H9 (cell line): ENCODE data around the gene RAI1. TPM values are rescaled to one million over a fixed set of nuclear protein-coding genes. Genes with fewer than 3 reads are reported as not detected.

Source experiments
- DNase-seq: peaks from one replicate; pipeline ENCODE4 v3.0.0-alpha.2; 2017
- H2AFZ ChIP-seq: one replicate; pipeline ENCODE4 v1.6.1; 2013; ENCODE audit warnings: mild to moderate bottlenecking, low read length, control low read depth, moderate library complexity
- H2AK5ac ChIP-seq: 2 replicates; pipeline ENCODE4 v1.6.1; 2013; ENCODE audit warnings: low read length, control low read depth, mixed read lengths; ENCODE audit not compliant: insufficient read length
- H2BK120ac ChIP-seq: one replicate; pipeline ENCODE4 v1.6.1; 2013; ENCODE audit warnings: low read depth, mild to moderate bottlenecking, low read length, control low read depth, inconsistent platforms; ENCODE audit not compliant: poor library complexity, severe bottlenecking
- H2BK12ac ChIP-seq: 2 replicates; pipeline ENCODE4 v1.6.1; 2013; ENCODE audit warnings: low read length, control low read depth, mixed read lengths, low read depth; ENCODE audit not compliant: insufficient read length
- H2BK15ac ChIP-seq: 2 replicates; pipeline ENCODE4 v1.6.1; 2013; ENCODE audit warnings: low read depth, low read length, control low read depth
- H2BK20ac ChIP-seq: one replicate; pipeline ENCODE4 v1.6.1; 2013; ENCODE audit warnings: low read depth, mild to moderate bottlenecking, low read length, control low read depth, inconsistent platforms; ENCODE audit not compliant: poor library complexity, severe bottlenecking
- H2BK5ac ChIP-seq: 2 replicates; pipeline ENCODE4 v1.6.1; 2013; ENCODE audit warnings: low read length, control low read depth, mixed read lengths; ENCODE audit not compliant: insufficient read length
- H3K14ac ChIP-seq: 2 replicates; pipeline ENCODE4 v1.6.1; 2013; ENCODE audit warnings: low read length, control low read depth; ENCODE audit not compliant: insufficient read depth
- H3K18ac ChIP-seq: 2 replicates; pipeline ENCODE4 v1.6.1; 2013; ENCODE audit warnings: low read depth, mild to moderate bottlenecking, mixed read lengths, low read length, control low read depth; ENCODE audit not compliant: insufficient read length
- H3K23ac ChIP-seq: 2 replicates; pipeline ENCODE4 v1.6.1; 2013; ENCODE audit warnings: low read length, control low read depth, mixed read lengths, low read depth; ENCODE audit not compliant: insufficient read length
- H3K23me2 ChIP-seq: 2 replicates; pipeline ENCODE4 v1.6.1; 2013; ENCODE audit warnings: low read depth, mild to moderate bottlenecking, mixed read lengths, low read length, control low read depth; ENCODE audit not compliant: insufficient read length, poor library complexity, severe bottlenecking
- H3K27ac ChIP-seq: 2 replicates; pipeline ENCODE4 v1.5.1; 2013; ENCODE audit warnings: low read length, control low read depth, mixed read lengths, low read depth; ENCODE audit not compliant: insufficient read length
- H3K27me3 ChIP-seq: 2 replicates; pipeline ENCODE4 v1.6.1; 2013; ENCODE audit warnings: low read length, control low read depth, inconsistent platforms; ENCODE audit not compliant: insufficient read depth
- H3K4ac ChIP-seq: 2 replicates; pipeline ENCODE4 v1.6.1; 2013; ENCODE audit warnings: low read depth, mild to moderate bottlenecking, control low read depth, inconsistent platforms, low read length, moderate library complexity
- H3K4me1 ChIP-seq: 2 replicates; pipeline ENCODE4 v1.6.1; 2013; ENCODE audit warnings: low read length, control low read depth, inconsistent platforms; ENCODE audit not compliant: insufficient read depth
- H3K4me2 ChIP-seq: 2 replicates; pipeline ENCODE4 v1.6.1; 2013; ENCODE audit warnings: low read length, control low read depth, mixed read lengths; ENCODE audit not compliant: insufficient read length, insufficient read depth
- H3K56ac ChIP-seq: 2 replicates; pipeline ENCODE4 v1.6.1; 2013; ENCODE audit warnings: low read depth, mild to moderate bottlenecking, mixed read lengths, low read length, control low read depth; ENCODE audit not compliant: insufficient read length
- H3K79me1 ChIP-seq: 2 replicates; pipeline ENCODE4 v1.6.1; 2013; ENCODE audit warnings: low read depth, mild to moderate bottlenecking, moderate library complexity, low read length, control low read depth, inconsistent platforms; ENCODE audit not compliant: insufficient read depth, poor library complexity, severe bottlenecking
- H3K79me2 ChIP-seq: 2 replicates; pipeline ENCODE4 v1.6.1; 2013; ENCODE audit warnings: low read length, control low read depth, inconsistent platforms; ENCODE audit not compliant: insufficient read depth
- H3K9ac ChIP-seq: 2 replicates; pipeline ENCODE4 v1.6.1; 2013; ENCODE audit warnings: low read length, control low read depth, mixed read lengths; ENCODE audit not compliant: insufficient read length; ENCODE audit errors: extremely low read depth
- H3K9me3 ChIP-seq: one replicate; pipeline ENCODE4 v1.6.1; 2013; ENCODE audit warnings: low read depth, low read length, inconsistent platforms; ENCODE audit not compliant: control insufficient read depth
- H3T11ph ChIP-seq: one replicate; pipeline ENCODE4 v1.6.1; 2013; ENCODE audit warnings: mild to moderate bottlenecking, low read length, control low read depth, inconsistent platforms
- H4K20me1 ChIP-seq: one replicate; pipeline ENCODE4 v1.6.1; 2013; ENCODE audit not compliant: control insufficient read depth, insufficient read length, insufficient read depth
- H4K5ac ChIP-seq: 2 replicates; pipeline ENCODE4 v1.6.1; 2013; ENCODE audit warnings: low read depth, mild to moderate bottlenecking, mixed read lengths, low read length, control low read depth; ENCODE audit not compliant: insufficient read length
- H4K8ac ChIP-seq: replicated peaks from 2 replicates; pipeline ENCODE4 v1.6.1; 2013; ENCODE audit warnings: low read length, control low read depth, mixed read lengths, low read depth; ENCODE audit not compliant: insufficient read length
- H4K91ac ChIP-seq: 2 replicates; pipeline ENCODE4 v1.6.1; 2013; ENCODE audit warnings: low read depth, mild to moderate bottlenecking, moderate library complexity, mixed read lengths, low read length, control low read depth; ENCODE audit not compliant: insufficient read length
- H3K27ac Mint-ChIP-seq, 3 experiments: 2 replicates in 2 of 3; 3 replicates in 1 of 3; pipeline ENCODE4 v1.8.0; 2020 to 2021; ENCODE audit warnings: mixed read lengths in 3 of 3, mild to moderate bottlenecking in 1 of 3, moderate library complexity in 1 of 3
- H3K27me3 Mint-ChIP-seq: 2 replicates; pipeline ENCODE4 v1.8.0; 2021; ENCODE audit warnings: low read depth, mild to moderate bottlenecking, moderate library complexity, mixed read lengths
- H3K36me3 Mint-ChIP-seq, 3 experiments: 2 replicates in 2 of 3; 3 replicates in 1 of 3; pipeline ENCODE4 v1.8.0; 2020 to 2021; ENCODE audit warnings: low read depth in 3 of 3, mixed read lengths in 3 of 3; ENCODE audit not compliant: insufficient read depth in 1 of 3
- H3K4me1 Mint-ChIP-seq, 2 experiments: 2 replicates each; pipeline ENCODE4 v1.8.0; 2020; ENCODE audit warnings: mixed read lengths in 2 of 2
- H3K4me3 Mint-ChIP-seq, 2 experiments: 2 replicates in 1 of 2; 3 replicates in 1 of 2; pipeline ENCODE4 v1.8.0; 2020 to 2021; ENCODE audit warnings: mild to moderate bottlenecking in 2 of 2, mixed read lengths in 2 of 2, moderate library complexity in 1 of 2
- H3K9me3 Mint-ChIP-seq, 2 experiments: 2 replicates in 1 of 2; 3 replicates in 1 of 2; pipeline ENCODE4 v1.8.0; 2020; ENCODE audit warnings: mild to moderate bottlenecking in 2 of 2, mixed read lengths in 2 of 2, moderate library complexity in 1 of 2
- WGBS: extraction: QIAGEN DNeasy Blood & Tissue Kit; methylation state at CpG from one replicate; pipeline ENCODE4 v1.1.7; 2013; ENCODE audit warnings: missing lambda C conversion rate, low lambda C conversion rate, mixed read lengths; ENCODE audit not compliant: insufficient read length; ENCODE audit errors: extremely low coverage; 5-methylcytosine and 5-hydroxymethylcytosine counted together
- total RNA-seq: library from RNA; stranded (reverse); gene quantifications from 2 replicates; pipeline ENCODE4 v1.2.1, GENCODE V29; 2021
- TF ChIP-seq, protein P1 (sequence below): fragments of 200-600 bp; sonication (generic); conservative IDR thresholded peaks from 3 replicates; pipeline ENCODE4 v1.8.0; 2021; ENCODE audit warnings: antibody characterized with exemption, mild to moderate bottlenecking

RAI1 gene
- total RNA-seq, 1 experiment from 2014 or later = 1.5 TPM

DNA sequence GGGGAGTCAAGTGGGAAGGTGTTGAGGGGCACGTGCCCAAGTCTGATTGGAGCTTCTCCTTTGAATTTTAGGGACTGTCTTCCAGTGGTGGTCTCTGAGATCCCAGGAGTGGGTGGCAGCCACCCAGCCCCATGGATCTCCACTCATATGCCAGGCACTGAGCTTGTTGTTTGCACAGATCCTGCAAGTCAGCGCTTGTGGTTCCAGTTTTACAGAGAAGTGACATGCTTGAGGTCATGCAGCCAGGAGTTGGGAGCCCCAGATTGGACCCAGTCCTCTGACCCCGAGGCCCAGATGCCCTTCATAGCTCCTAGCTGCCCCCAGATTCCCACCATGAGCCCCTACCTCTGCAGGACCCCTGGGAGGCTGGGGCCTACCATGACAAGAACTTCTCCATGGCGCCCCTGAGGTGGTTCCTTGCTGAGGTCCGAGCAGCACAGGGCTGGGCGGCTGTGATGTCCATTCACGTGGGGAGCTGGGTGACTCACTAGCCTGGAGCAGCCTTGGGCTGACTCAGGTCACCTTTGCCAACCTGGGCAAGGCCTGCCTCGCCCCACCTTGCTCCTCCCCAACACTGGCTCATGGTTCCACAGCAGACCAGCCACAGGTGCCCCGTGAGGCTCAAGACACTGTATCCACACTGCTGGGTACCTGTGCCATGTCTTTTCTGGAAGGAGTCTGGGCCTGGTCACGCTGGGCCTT, 47.4 kb downstream of the RAI1 start:
- Mint-ChIP-seq H3K9me3 (no peaks in the 10 kb centered on the region; a peak in 1 of 5 replicates), H3K36me3 (no peaks in the 10 kb centered on the region), H3K27me3 (peaks cover 99% of the 10 kb centered on the region), H3K4me3 (no peak overlapping the region), H3K4me1 (peaks cover 19 to 37% of the 10 kb centered on the region in 2 experiments), H3K27ac (no peak overlapping the region)
- Histone ChIP-seq H3K27ac (no peak overlapping the region), H3K4ac (no peak overlapping the region), H3K27me3 (peaks cover 48% of the 10 kb centered on the region), H3K18ac (no peak overlapping the region), H3T11ph (no peak overlapping the region), H3K4me2 (no peak overlapping the region), H4K8ac (no peak overlapping the region), H2BK15ac (no peak overlapping the region), H2BK5ac (no peak overlapping the region), H3K79me2 (no peaks in the 10 kb centered on the region), H2AK5ac (no peak overlapping the region), H4K5ac (no peak overlapping the region), H3K23ac (no peak overlapping the region), H3K9me3 (no peaks in the 10 kb centered on the region), H2BK120ac (no peak overlapping the region), H4K20me1 (no peaks in the 10 kb centered on the region), H3K79me1 (no peaks in the 10 kb centered on the region), H2BK20ac (no peak overlapping the region), H3K56ac (no peak overlapping the region), H2AFZ (no peak overlapping the region), H3K4me1 (no peaks in the 10 kb centered on the region), H3K23me2 (peaks cover 9% of the 10 kb centered on the region), H3K14ac (no peak overlapping the region; the same call in 1 of the 2 replicates), H3K9ac (no peak overlapping the region), H2BK12ac (no peak overlapping the region), H4K91ac (no peak overlapping the region)
- no peak for DNase-seq
- WGBS = no CpG with 5 or more reads among the region's 10 CpGs
- TF ChIP-seq, protein P1, sequence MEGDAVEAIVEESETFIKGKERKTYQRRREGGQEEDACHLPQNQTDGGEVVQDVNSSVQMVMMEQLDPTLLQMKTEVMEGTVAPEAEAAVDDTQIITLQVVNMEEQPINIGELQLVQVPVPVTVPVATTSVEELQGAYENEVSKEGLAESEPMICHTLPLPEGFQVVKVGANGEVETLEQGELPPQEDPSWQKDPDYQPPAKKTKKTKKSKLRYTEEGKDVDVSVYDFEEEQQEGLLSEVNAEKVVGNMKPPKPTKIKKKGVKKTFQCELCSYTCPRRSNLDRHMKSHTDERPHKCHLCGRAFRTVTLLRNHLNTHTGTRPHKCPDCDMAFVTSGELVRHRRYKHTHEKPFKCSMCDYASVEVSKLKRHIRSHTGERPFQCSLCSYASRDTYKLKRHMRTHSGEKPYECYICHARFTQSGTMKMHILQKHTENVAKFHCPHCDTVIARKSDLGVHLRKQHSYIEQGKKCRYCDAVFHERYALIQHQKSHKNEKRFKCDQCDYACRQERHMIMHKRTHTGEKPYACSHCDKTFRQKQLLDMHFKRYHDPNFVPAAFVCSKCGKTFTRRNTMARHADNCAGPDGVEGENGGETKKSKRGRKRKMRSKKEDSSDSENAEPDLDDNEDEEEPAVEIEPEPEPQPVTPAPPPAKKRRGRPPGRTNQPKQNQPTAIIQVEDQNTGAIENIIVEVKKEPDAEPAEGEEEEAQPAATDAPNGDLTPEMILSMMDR = no peak
